Activated CD4-positive, alpha-beta T cell treated with anti-CD3 and anti-CD28 coated beads, Interleukin-2, amount 10 ng/mL, durations not matched to agents 24 days and 14 days (primary cell): ENCODE results near the gene CHID1. TPM values are rescaled to one million over a fixed set of nuclear protein-coding genes. Genes with fewer than 3 reads are reported as not detected.

Source experiments
- DNase-seq: peaks from one replicate; pipeline ENCODE4 v3.0.0; 2022
- H3K27ac Mint-ChIP-seq: one replicate; pipeline ENCODE4 v1.8.0; 2022; ENCODE audit warnings: mild to moderate bottlenecking, mixed read lengths
- H3K27me3 Mint-ChIP-seq: one replicate; pipeline ENCODE4 v1.8.0; 2022; ENCODE audit warnings: mixed read lengths
- H3K36me3 Mint-ChIP-seq: one replicate; pipeline ENCODE4 v1.8.0; 2022; ENCODE audit warnings: low read depth, mild to moderate bottlenecking, mixed read lengths
- H3K4me1 Mint-ChIP-seq: one replicate; pipeline ENCODE4 v1.8.0; 2021; ENCODE audit warnings: mixed read lengths
- H3K4me3 Mint-ChIP-seq: one replicate; pipeline ENCODE4 v1.8.0; 2022; ENCODE audit warnings: mild to moderate bottlenecking, moderate library complexity, mixed read lengths
- H3K9me3 Mint-ChIP-seq: one replicate; pipeline ENCODE4 v1.8.0; 2021; ENCODE audit warnings: mixed read lengths
- intact Hi-C: fragments of 100-400 bp; cut with micrococcal nuclease; formaldehyde crosslinking; loops from one replicate; pipeline ENCODE4 v1.15.1; 2023
- total RNA-seq: library from RNA; stranded (reverse); gene quantifications from 2 replicates; pipeline ENCODE4 v1.2.3, GENCODE V29; 2022

CHID1 gene
- total RNA-seq, 1 donor from 2014 or later: 99.7 TPM

DNA sequence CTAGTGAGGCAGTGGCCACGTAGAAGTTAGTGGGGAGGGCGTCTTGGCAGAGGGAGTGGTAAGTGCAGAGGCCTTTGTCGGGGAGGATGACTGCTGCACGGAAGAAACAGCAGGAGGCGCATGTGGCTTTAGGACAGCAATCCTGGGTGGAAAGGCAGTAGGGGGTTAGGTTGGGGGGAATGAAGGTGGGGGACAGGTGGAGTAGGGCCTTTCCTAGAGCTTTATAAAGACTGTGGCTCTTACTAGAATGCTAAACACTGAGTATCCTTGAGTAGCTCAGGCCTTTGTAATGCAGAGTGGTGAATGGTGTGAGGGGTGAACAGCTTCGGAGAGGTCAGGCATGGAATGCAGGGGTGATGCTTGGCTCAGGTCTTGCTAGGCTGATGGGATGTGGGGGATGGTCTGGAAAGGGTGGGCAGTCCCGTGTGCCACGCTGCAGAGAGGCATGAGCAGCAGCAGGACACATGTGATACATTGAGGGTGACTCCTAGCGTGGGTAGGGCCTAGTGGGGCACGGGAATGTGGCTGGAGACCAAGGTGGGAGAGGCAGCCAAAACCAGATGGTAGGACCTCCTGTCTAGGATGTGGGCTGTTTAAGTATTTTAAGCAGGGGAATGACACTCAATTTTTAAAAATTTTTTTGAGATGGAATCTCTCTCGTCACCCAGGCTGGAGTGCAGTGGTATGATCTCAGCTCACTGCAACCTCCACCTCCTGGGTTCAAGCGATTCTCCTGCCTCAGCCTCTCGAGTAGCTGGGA is 34.3 kb upstream of the CHID1 start:
- Mint-ChIP-seq H3K27ac (peak overlapping the region; percentile 46), H3K4me1 (peaks cover 10% of the 10 kb centered on the region), H3K9me3 (no peaks in the 10 kb centered on the region), H3K36me3 (peaks cover 35% of the 10 kb centered on the region), H3K27me3 (no peaks in the 10 kb centered on the region), H3K4me3 (no peak overlapping the region)
- intact Hi-C loops: no loop called here
- DNase-seq: no peak

DNA sequence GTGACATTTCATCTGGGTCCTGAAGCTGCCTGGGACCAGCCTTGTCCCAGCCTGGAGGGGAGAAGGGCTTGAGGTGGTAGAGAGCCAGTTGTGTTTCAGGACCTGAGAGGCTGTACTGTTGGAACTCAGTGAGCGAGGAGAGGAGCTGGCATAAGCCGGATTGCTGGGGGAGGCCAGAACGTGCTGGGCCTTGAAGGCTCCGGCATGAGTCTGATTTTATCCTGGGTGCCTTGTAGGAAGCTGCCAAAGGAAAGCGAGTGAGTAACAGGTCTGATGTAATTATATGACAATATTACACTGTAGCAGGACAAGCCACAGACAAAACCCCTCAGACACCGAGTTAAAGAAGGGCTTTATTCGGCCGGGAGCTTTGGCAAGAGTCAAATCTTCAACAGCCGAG is 32.2 kb upstream of the CHID1 start:
- no peaks in the 10 kb centered on the region for H3K27me3 Mint-ChIP-seq
- H3K9me3 Mint-ChIP-seq: no peaks in the 10 kb centered on the region
- DNase-seq: no peak
- no peak overlapping the region for H3K27ac Mint-ChIP-seq
- intact Hi-C loops: no loop called here
- H3K36me3 Mint-ChIP-seq: peaks cover 25% of the 10 kb centered on the region
- H3K4me3 Mint-ChIP-seq: no peak overlapping the region
- peaks cover 10% of the 10 kb centered on the region for H3K4me1 Mint-ChIP-seq

DNA sequence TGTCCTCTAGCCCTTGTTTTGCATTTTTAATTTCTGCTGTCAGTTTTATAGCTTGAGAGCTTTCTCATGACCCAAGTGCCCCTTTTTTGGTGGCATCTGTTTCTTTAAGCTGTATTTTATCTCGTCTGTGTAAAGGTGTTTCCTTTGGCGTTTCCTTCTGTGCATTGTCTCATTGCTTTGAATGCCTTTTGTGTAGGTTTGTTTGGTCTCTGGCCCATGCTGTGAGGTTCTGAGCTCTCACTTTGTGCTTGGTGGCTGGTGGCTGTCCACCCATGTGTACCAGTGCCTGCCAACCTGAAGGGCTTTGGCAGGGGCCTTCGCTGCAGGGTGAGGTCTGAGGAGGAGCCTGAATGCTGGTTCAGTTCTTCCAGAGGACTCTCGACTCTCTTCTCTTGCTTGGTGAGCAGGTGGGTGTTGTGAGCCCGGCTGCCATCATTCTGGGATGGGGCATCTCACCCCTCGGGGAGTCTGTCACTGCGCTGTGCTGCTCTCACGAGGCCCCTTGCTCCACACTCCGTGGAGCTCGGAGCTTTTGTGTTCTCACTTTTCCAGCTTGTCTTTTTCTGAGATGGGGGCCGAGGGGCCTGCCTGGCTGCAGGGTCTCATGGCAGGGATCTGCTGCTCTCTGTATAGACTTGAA is 30.0 kb upstream of the CHID1 start:
- intact Hi-C loops: no loop called here
- Mint-ChIP-seq H3K4me1 (peaks cover 12% of the 10 kb centered on the region), H3K4me3 (peak overlapping the region; percentile 16), H3K27ac (peak overlapping the region; percentile 48), H3K27me3 (no peaks in the 10 kb centered on the region), H3K36me3 (peaks cover 16% of the 10 kb centered on the region), H3K9me3 (no peaks in the 10 kb centered on the region)
- no peak for DNase-seq

DNA sequence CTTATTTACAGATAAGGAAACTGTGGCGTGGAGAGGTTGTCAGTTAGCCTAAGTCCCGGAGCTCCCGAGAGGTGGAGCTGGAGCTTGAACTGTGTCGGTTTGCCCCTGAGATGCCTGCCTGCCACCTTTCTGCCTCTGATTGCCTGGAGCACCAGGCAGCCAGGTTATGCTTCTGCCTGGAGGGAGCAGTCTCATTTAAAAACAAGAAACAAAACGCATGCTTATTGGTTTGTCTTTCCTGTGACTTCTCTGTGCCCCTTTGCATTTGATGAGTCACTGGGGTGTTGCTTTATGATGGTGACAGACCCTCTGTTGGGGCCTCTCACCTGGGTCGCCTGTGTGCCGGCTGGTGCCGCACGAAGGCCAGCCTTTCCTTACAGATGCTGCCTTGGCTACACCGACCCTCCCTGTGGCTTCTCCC is 27.2 kb upstream of the CHID1 start:
- H3K27ac Mint-ChIP-seq: no peak overlapping the region
- H3K36me3 Mint-ChIP-seq: no peaks in the 10 kb centered on the region
- intact Hi-C loops: no loop called here
- no peak for DNase-seq
- no peaks in the 10 kb centered on the region for H3K9me3 Mint-ChIP-seq
- peaks cover 15% of the 10 kb centered on the region for H3K4me1 Mint-ChIP-seq
- no peak overlapping the region for H3K4me3 Mint-ChIP-seq
- H3K27me3 Mint-ChIP-seq: no peaks in the 10 kb centered on the region

DNA sequence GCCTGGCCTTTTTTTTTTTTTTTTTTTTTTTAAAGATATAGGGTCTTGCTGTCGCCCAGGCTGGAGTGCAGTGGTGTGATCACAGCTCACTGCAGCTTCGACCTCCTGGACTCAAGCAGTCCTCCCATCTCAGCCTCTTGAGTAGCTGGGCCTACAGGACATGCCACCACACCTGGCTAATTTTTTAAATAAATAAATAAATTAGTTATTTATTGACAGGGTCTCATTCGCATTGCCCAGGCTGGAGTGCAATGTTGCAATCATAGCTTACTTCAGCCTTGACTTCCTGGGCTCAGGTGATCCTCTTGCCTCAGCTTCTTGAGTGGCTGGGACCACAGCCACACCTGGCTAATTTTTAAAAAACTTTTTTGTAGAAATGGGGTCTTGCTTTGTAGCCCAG is 25.6 kb upstream of the CHID1 start:
- Mint-ChIP-seq H3K9me3 (no peaks in the 10 kb centered on the region), H3K27ac (no peak overlapping the region), H3K4me1 (peaks cover 20% of the 10 kb centered on the region), H3K36me3 (peaks cover 2% of the 10 kb centered on the region), H3K4me3 (no peak overlapping the region), H3K27me3 (no peaks in the 10 kb centered on the region)
- DNase-seq: no peak
- intact Hi-C loops: no loop called here

DNA sequence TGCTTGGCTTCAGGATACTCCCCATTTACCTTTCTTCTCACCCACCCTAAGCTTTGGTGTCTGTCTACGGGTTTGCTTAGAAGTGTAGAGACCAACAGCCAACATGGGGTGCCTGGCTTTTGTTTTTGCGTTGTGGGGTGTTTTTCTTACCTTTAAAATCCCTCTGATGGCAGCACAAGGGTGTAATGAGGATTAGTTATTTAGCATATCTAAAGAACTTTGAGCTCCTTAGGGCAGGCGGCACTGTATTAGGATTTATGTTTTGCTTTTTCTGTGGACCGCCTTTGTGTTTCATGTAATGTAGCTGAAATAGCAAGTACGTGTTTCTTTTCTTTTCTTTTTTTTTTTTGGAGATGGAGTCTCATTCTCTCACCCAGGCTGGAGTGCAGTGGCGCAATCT is 23.9 kb upstream of the CHID1 start:
- Mint-ChIP-seq H3K27ac (no peak overlapping the region), H3K9me3 (no peaks in the 10 kb centered on the region), H3K4me1 (peaks cover 11% of the 10 kb centered on the region), H3K27me3 (no peaks in the 10 kb centered on the region), H3K36me3 (peaks cover 3% of the 10 kb centered on the region), H3K4me3 (no peak overlapping the region)
- DNase-seq: no peak
- intact Hi-C loops: no loop called here

DNA sequence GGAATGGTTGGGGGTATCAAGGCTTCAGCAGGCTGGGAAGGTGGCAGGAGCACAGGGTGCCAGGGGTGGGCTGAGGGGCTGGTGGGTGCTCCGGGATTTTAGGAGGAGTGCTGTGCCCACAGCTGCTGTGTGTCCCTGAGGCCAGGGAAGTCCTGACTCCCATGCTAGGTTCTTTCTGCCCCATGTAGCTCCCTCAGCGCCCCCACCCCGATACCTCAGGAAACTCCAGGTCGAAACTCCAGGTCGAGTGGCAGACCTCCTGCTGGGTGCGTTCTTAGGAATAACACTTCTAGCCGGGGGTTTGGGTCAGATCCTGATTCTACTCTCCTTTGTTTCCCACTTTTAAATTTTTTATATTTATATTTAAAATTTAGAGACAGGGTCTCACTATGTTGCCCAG is 23.3 kb upstream of the CHID1 start:
- DNase-seq: no peak
- Mint-ChIP-seq H3K4me3 (no peak overlapping the region), H3K36me3 (peaks cover 3% of the 10 kb centered on the region), H3K9me3 (no peaks in the 10 kb centered on the region), H3K27ac (no peak overlapping the region), H3K4me1 (peaks cover 11% of the 10 kb centered on the region), H3K27me3 (no peaks in the 10 kb centered on the region)
- intact Hi-C loops: no loop called here

DNA sequence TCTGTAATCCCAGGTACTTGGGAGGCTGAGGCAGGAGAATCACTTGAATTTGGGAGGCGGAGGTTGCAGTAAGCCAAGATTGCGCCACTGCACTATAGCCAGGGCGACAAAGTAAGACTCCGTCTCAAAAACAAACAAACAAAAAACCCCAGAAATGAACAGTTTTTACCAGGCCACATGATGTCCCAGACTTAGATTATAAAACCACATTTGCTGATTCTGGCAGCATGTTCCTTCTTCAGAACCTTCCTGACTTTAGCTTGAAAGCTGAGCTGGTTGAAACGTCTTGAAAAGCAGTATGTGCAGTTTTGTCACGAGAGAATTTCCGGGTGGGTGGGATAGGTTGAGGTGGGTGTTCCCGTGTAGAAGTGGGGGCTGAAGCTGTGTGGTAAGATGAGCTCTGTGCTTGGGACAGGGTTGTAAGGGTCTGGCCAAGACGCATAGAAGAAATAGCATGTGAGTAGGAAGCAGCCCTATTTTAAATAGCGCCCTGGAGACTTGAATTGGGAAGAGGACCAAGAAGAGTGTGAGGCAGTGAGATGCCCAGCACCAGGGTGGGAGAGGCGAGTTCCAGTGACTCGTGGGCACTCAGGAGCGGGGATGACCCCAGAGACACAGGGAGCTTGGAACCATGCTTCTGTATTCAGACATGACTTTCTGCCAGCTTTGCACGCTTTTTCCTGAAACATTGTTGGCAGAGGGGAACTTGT is 22.7 kb upstream of the CHID1 start:
- Mint-ChIP-seq H3K27me3 (no peaks in the 10 kb centered on the region), H3K4me3 (no peak overlapping the region), H3K36me3 (peaks cover 4% of the 10 kb centered on the region), H3K27ac (no peak overlapping the region), H3K4me1 (peaks cover 13% of the 10 kb centered on the region), H3K9me3 (no peaks in the 10 kb centered on the region)
- no peak for DNase-seq
- intact Hi-C loops: no loop called here

DNA sequence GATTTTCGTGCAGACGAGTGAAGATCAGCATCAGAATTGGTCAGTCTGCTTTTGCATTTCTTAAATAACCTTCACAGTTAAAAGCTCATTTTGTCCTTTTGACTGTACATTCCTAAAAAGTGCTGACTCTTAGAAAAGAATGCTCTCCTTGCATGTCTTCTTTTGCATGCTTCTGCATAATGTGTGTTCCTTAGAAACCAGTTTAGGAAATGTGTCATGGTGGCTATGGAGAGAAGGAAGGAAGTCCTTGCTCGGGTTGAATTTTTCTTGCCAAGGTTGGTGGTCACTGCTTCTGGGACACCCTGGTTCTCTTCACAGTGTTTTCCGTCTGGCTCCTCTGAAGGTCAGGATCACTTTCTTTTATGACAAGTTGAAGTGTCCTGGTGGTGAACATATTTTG is 21.8 kb upstream of the CHID1 start:
- no peak for DNase-seq
- Mint-ChIP-seq H3K9me3 (no peaks in the 10 kb centered on the region), H3K4me1 (peaks cover 18% of the 10 kb centered on the region), H3K27me3 (no peaks in the 10 kb centered on the region), H3K36me3 (peaks cover 4% of the 10 kb centered on the region), H3K27ac (no peak overlapping the region), H3K4me3 (no peak overlapping the region)
- intact Hi-C loops: no loop called here

DNA sequence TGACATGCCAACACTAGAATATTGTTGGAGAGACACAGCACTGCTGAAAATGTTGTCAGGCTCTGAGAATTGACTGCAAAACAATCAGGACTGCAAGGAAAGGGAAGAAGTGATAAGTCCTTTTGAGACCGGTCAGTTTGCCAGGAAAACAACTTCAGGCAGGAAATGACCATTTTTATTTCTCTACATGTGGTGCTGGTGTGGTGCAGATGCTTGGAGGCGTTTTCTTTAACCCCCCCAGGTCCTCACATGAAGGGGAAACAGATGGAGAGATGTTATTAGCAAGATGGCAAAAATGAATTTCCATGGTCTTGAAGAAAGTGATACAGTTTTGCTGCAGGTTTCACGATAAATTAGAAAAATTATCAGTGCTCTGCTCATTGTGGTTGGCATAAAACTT is 20.8 kb upstream of the CHID1 start:
- no peak for DNase-seq
- H3K36me3 Mint-ChIP-seq: peaks cover 8% of the 10 kb centered on the region
- no peak overlapping the region for H3K27ac Mint-ChIP-seq
- intact Hi-C loops: no loop called here
- no peaks in the 10 kb centered on the region for H3K9me3 Mint-ChIP-seq
- no peak overlapping the region for H3K4me3 Mint-ChIP-seq
- H3K27me3 Mint-ChIP-seq: no peaks in the 10 kb centered on the region
- H3K4me1 Mint-ChIP-seq: peaks cover 26% of the 10 kb centered on the region

DNA sequence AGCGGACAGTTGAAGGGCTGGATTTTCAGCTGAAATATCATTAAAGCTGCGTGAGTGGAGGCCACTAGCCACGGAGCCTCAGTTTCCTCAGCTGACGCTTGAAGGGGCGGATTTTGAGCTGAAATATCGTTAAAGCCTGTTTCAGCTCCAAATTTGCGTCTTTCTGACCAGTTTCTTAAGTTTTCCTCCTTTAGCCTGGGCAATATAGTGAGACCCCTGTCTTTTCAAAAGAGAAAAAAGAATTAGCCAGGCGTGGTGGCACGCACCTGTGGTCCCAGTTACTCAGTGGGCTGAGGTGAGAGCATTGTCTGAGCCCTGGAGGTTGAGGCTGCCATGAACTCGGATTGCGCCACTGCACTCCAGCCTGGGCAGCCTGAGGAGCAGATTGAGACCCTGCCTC is 18.8 kb upstream of the CHID1 start:
- Mint-ChIP-seq H3K4me3 (no peak overlapping the region), H3K4me1 (peaks cover 26% of the 10 kb centered on the region), H3K27ac (no peak overlapping the region), H3K9me3 (no peaks in the 10 kb centered on the region), H3K27me3 (no peaks in the 10 kb centered on the region), H3K36me3 (peaks cover 8% of the 10 kb centered on the region)
- no peak for DNase-seq
- intact Hi-C loops: no loop called here

DNA sequence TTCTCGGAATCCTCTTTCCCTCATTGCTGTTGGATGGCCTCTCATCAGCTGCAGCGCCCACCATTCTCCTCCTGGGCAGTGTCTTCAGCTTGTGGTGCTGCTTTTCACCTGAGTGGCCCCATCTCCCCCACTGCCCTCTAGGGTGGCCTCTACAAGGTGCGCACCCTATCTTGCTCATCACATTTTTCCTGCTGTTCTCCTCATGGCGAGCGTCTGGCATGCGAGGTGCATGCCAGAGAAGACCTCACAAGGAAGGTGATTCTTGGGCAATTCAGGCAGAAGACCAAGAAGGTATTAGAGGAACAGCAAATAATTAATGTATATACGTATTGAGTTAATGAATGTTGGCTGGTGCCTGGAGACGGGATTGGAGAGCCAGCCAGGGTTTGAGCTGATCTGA is 18.2 kb upstream of the CHID1 start:
- no peak for DNase-seq
- H3K27me3 Mint-ChIP-seq: no peaks in the 10 kb centered on the region
- H3K36me3 Mint-ChIP-seq: peaks cover 8% of the 10 kb centered on the region
- intact Hi-C loops: no loop called here
- H3K27ac Mint-ChIP-seq: no peak overlapping the region
- H3K4me1 Mint-ChIP-seq: peaks cover 26% of the 10 kb centered on the region
- H3K9me3 Mint-ChIP-seq: no peaks in the 10 kb centered on the region
- H3K4me3 Mint-ChIP-seq: no peak overlapping the region

DNA sequence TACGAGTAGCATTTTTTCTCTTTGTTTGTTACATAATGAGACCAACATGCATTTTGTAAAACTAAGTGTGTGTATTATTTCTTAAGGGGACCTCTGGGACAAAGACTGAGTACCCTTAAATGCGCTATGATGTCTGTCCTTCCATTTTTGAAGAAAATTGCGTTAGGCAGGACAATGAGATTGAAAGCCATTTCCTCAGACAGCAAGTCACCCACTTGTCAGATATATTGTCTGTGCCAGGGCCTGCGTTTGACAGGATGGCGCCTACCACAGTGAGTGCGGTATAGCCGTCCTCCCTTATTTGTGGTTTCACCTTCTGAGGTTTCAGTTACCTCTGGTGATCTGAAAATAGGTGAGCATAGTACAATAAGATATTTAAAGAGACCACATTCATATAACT is 17.3 kb upstream of the CHID1 start:
- DNase-seq: peak; percentile 71
- Mint-ChIP-seq H3K27me3 (no peaks in the 10 kb centered on the region), H3K36me3 (peaks cover 8% of the 10 kb centered on the region), H3K27ac (no peak overlapping the region), H3K4me1 (peaks cover 22% of the 10 kb centered on the region), H3K4me3 (peak overlapping the region; percentile 45), H3K9me3 (no peaks in the 10 kb centered on the region)
- intact Hi-C loops: no loop called here

DNA sequence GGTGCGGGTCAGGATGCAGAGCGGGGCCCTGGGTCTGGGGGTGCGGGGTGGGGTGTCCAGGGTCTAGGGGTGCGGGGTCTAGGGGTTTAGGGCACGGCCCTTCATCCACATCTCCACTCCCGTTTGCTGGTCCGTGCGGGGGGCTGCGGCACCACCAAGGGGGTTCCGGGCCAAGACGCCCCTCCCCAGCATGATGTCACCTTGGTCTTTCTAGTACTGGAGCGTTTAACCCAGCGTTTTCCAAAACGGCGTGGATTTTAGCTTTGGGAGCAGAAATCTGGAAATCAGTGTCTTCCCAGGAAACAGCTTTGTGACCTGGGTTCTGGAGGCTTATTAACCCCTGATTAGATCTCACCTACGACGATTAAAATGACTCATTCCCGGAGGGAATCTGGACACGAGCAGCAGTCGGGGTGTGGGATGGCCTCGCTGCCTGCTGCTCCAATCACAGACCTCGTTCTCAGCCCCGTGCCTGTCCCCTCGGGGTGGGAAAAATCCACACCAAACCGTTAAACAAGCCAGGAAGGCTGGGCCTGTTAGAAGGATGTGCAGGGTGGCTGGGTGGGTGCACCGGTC is 15.8 kb upstream of the CHID1 start:
- peaks cover 8% of the 10 kb centered on the region for H3K36me3 Mint-ChIP-seq
- peak overlapping the region; percentile 84 for H3K4me3 Mint-ChIP-seq
- peaks cover 20% of the 10 kb centered on the region for H3K4me1 Mint-ChIP-seq
- H3K9me3 Mint-ChIP-seq: no peaks in the 10 kb centered on the region
- peak overlapping the region; percentile 58 for H3K27ac Mint-ChIP-seq
- intact Hi-C loops: no loop called here
- peak; percentile 60 for DNase-seq
- no peaks in the 10 kb centered on the region for H3K27me3 Mint-ChIP-seq
